ENCODE measurements around the gene UMAD1. TPM values are rescaled to one million over a fixed set of nuclear protein-coding genes. Genes with fewer than 3 reads are reported as not detected.
A peak's percentile ranks its signal among the peaks of the same experiment; 100 is the strongest.

The UMAD1 gene
- total RNA-seq, 1 donor: 13.8 TPM

DNA sequence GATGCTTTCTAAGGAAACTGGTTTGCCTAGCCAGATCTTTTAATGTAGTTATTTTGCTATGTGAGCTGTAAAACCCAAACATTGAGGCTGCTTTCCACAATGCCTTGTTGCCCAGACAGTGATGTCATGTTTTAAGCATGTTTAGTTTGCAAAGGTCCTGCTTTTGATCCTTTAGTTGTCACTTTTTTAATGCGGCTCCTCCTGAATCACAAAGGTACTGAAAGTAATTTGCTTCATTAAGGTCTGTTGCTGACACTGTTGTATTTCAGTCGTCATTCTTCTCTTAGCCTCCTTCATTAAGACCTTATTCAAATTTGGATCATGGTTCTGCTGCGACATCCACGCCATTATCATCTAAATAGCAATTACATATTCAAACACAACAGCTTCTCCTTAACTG, 67.3 kb downstream of the UMAD1 start:
- TF ChIP-seq, protein P1, sequence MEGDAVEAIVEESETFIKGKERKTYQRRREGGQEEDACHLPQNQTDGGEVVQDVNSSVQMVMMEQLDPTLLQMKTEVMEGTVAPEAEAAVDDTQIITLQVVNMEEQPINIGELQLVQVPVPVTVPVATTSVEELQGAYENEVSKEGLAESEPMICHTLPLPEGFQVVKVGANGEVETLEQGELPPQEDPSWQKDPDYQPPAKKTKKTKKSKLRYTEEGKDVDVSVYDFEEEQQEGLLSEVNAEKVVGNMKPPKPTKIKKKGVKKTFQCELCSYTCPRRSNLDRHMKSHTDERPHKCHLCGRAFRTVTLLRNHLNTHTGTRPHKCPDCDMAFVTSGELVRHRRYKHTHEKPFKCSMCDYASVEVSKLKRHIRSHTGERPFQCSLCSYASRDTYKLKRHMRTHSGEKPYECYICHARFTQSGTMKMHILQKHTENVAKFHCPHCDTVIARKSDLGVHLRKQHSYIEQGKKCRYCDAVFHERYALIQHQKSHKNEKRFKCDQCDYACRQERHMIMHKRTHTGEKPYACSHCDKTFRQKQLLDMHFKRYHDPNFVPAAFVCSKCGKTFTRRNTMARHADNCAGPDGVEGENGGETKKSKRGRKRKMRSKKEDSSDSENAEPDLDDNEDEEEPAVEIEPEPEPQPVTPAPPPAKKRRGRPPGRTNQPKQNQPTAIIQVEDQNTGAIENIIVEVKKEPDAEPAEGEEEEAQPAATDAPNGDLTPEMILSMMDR (IDR thresholded peaks at IDR 0.05; ENCODE audit: insufficient read depth, low read depth, low read length): no peak
- H3K4me3 ChIP-seq (ENCODE audit: low read depth, low read length): no peak overlapping the region
- peak; percentile 43 for DNase-seq (ENCODE audit: low read depth)

DNA sequence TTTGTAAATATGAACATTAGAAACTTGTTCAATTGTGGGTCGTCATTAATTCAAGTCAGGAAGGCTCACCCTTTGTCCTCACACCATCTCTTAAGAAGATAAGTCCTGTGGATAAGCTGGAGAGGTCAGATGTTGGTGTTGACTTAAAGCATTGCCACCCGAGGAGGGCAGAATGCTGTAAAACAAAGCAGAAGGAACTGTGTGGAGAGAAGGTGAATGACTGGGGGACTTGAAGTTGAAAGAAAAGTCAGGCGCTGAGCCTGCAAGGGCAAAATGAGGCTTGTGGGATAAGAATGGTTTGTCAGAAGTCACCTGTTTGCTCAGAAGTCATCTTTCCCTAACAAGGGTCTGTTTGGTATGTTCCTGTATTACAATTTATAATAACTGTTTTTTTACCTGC, 68.7 kb downstream of the UMAD1 start:
- H3K4me3 ChIP-seq (ENCODE audit: low read depth, low read length): no peak overlapping the region
- DNase-seq (ENCODE audit: low read depth): no peak
- TF ChIP-seq, protein P1 (IDR thresholded peaks at IDR 0.05; ENCODE audit: insufficient read depth, low read depth, low read length): no peak

DNA sequence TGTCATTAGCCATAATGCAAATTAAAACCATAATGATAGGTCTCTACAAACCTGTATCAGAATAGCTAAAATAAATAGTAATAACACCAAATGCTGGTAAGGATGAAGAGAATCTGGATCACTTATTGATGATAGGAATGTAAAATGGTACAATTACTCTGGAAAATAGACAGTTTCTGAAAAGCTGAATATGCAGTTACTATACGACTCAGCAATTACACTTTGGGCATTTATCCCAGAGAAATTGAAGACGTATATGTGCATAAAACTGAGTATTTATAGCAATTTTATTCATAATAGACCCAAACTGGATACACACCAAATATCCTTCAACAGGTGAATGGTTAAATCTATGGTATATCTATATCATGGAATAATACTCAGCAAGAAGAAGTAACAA, 69.9 kb downstream of the UMAD1 start:
- H3K4me3 ChIP-seq (ENCODE audit: low read depth, low read length): no peak overlapping the region
- TF ChIP-seq, protein P1 (IDR thresholded peaks at IDR 0.05; ENCODE audit: insufficient read depth, low read depth, low read length): no peak
- no peak for DNase-seq (ENCODE audit: low read depth)

DNA sequence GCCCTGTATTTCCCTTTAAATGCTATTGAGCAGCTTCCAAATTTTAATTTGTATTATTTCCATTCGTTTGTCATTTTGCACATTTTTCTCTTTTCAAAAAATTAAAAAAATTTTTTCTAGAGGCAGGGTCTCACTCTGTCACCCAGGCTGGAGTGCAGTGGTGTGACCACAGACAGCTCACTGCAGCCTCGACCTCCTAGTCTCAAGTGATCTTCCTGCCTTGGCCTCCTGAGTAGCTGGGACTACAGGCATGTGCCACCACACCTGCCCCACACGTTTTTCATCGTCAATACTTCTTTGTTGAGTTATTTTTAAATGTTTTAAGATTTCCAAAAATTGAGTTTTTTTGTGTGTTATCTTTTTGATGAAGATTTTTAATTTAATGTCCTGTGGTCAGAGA, 73.2 kb downstream of the UMAD1 start:
- DNase-seq (ENCODE audit: low read depth): no peak

GRCh38 chr7:7718492-7718891, 77.9 kb downstream of the UMAD1 start, which contains the start of gene RPA3:
Gene RPA3, minus strand, starts transcription at chr7:7718607. Its CDS starts 78,189 bp downstream, at chr7:7640418.
- TF ChIP-seq, protein P1 (IDR thresholded peaks at IDR 0.05; ENCODE audit: insufficient read depth, low read depth, low read length): no peak
- no peak within 1 kb of the TSS for H3K4me3 ChIP-seq (ENCODE audit: low read depth, low read length)
- no peak for DNase-seq (ENCODE audit: low read depth)

More for the DNA sequence above, 73.2 kb downstream of the UMAD1 start:
- TF ChIP-seq, protein P1 (IDR thresholded peaks at IDR 0.05; ENCODE audit: insufficient read depth, low read depth, low read length): no peak
- H3K4me3 ChIP-seq (ENCODE audit: low read depth, low read length): no peak overlapping the region

DNA sequence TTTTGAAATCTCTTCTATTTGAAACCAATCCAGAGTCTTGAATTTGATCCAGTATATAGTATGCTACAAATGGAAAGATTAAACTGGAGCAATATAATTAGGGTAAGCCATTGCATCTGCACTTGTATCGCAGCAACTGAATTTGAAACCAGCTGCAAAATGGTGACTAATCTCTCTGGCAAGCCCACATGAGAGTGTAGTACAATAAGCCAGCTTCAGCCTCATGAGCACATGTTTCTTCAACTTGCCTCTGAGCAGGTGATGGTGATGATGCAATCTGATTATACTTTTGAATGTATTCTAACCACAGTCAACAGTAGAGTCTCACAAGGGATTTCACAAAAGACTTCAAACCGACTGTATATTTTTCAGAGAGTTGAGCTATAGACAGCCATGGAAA, 78.7 kb downstream of the UMAD1 start:
- no peak overlapping the region for H3K4me3 ChIP-seq (ENCODE audit: low read depth, low read length)
- TF ChIP-seq, protein P1 (IDR thresholded peaks at IDR 0.05; ENCODE audit: insufficient read depth, low read depth, low read length): no peak
- peak; percentile 93 for DNase-seq (ENCODE audit: low read depth)

GRCh38 chr7:7720193-7720592, 79.6 kb downstream of the UMAD1 start:
- no peak for DNase-seq (ENCODE audit: low read depth)
- TF ChIP-seq, protein P1 (IDR thresholded peaks at IDR 0.05; ENCODE audit: insufficient read depth, low read depth, low read length): no peak

More at GRCh38 chr7:7720193-7720592, 79.6 kb downstream of the UMAD1 start:
- no peak overlapping the region for H3K4me3 ChIP-seq (ENCODE audit: low read depth, low read length)
